Muscle of back (tissue), 11 donors: ENCODE results near the gene NISCH. TPM values are rescaled to one million over a fixed set of nuclear protein-coding genes. Genes with fewer than 3 reads are reported as not detected.

Source experiments
- DNase-seq, 3 donors: peaks; one replicate each; pipeline versions ENCODE4 v3.0.0 to v3.0.0-alpha.2; 2013
- polyA plus RNA-seq, 10 donors: library from polyadenylated mRNA; unstranded; fragments of 120-200 nt; gene quantifications; one replicate each; pipeline ENCODE4 v1.2.1, GENCODE V29; 2013; ENCODE audit not compliant: insufficient read length in 10 of 10

The NISCH gene
- polyA plus RNA-seq, 10 donors = 54.2 to 96.6 (median 64.4) TPM

GRCh38 chr3:52489453-52489852 is 34.0 kb downstream of the NISCH start:
- DNase-seq = no peak

DNA sequence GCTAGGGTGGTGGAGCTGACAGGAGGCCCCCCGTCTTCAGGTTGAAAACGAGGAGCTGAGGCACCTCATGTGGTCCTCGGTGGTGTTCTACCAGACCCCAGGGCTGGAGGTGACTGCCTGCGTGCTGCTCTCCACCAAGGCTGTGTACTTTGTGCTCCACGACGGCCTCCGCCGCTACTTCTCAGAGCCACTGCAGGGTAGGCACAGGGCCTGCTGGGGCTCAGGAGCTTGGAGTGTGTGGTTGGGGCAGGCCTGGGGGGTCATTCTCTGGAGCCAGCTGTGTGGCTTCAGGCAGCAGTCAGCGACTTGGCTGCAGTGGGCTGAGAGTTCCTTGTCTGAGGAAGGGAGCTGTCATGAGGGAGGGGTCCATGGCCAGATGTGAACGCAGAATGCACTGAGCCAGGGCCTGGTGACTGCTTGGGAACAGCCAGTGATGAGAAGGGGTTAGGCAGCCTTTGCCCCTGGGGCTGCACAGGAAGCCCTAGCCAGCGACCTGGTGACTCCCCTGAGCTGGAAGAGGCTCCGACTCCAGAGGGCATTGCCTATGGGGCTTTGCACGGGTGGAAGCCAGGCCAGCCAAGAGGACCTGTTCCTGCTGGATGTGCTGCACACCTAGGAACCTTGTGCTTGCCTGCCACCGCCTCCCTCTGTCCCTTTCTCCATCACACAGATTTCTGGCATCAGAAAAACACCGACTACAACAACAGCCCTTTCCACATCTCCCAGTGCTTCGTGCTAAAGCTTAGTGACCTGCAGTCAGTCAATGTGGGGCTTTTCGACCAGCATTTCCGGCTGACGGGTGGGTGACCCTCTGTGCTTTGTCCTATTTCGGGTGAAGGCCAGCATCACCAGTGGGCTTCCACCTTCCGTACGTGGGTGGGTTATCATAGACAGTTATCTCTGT is 34.9 kb downstream of the NISCH start:
- no peak for DNase-seq

DNA sequence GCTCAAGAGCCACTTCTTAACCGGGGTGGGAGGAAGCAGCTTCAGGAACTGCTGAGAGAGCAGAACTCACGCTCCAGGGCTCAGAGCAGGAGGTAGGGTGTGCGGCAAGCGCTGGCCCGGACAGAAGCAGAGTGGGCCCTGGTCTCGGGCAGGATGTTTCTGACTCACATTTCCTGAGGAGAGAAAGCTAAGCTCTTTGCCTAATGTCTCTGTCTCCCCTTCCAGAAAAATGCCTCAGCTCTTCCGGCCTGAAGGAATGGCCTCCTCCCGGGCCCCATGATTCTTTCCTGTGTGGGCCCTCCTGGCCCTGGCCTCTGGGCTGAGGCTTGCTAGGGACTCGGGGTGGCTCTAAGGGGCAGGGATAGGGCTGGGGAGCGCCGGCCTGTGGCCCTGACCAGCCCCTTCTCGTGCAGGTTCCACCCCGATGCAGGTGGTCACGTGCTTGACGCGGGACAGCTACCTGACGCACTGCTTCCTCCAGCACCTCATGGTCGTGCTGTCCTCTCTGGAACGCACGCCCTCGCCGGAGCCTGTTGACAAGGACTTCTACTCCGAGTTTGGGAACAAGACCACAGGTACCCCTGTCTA is 35.6 kb downstream of the NISCH start:
- DNase-seq = peak in 1 of 3 donors; percentile 39

GRCh38 chr3:52492059-52492458 is 36.7 kb downstream of the NISCH start:
- DNase-seq = no peak

DNA sequence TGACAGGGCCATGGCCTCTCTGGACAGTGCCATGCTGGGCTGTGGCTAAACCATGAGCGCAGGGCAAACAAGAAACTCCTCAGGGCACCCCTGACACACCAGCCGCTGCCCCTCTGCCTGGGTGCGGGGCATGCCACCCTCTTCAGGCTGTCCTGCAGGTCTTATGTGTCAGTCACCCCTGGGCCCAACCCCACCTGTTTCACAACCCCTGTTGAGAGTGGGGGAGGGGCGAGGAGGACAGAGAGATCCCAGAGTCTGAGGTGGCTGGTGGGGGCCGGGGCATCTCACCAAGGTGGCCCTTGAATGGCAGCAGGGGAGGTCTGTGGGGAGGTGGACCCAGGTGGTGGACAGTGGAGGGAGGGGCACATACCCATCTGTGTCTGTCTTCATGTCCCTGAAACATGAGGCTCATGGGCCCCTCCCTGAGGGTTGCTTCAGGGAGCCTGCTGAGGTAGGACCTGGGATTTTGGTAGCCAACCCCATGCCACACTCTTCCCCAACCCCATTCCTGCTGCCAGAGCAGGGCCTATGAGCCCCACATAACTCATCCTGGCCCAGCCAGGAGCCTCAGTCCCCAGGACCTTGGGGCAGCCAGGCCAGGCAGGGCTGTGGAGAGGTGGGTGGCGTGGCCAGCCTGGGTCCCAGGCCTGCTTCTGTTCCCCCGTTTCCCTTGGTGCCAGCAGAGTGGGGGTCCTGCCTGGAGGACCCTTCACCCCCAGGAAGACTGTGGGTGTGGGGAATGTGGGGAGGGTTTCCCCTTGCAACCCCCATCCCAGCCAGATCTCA is 38.0 kb downstream of the NISCH start:
- DNase-seq = no peak

DNA sequence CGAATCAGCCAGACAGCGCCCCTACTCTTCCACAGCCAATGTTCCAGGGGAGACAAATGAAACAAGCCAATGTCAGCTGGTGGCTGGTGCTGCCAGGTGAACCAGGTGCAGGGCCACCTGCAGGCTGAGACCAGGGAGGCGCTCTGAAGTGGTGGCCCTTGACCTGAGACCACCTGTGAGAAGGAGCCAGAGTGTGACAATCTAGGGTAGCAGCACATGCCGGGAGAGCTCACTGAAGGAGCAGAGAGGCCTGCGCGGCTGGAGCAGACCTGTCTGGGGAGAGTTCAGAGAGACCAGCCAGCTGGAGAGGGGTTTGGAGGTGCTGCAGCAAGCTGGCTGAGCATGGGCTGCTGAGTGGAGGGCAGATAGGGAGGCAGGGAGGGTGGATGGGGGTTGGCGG is 39.0 kb downstream of the NISCH start:
- no peak for DNase-seq

- peak in 1 of 3 donors; percentile 51 for DNase-seq
Observed at GRCh38 chr3:52494886-52495495, 39.6 kb downstream of the NISCH start, which contains the start of gene STAB1. Gene STAB1 (plus strand): TSS chr3:52495338. CDS start chr3:52495414, 76 bp downstream.

DNA sequence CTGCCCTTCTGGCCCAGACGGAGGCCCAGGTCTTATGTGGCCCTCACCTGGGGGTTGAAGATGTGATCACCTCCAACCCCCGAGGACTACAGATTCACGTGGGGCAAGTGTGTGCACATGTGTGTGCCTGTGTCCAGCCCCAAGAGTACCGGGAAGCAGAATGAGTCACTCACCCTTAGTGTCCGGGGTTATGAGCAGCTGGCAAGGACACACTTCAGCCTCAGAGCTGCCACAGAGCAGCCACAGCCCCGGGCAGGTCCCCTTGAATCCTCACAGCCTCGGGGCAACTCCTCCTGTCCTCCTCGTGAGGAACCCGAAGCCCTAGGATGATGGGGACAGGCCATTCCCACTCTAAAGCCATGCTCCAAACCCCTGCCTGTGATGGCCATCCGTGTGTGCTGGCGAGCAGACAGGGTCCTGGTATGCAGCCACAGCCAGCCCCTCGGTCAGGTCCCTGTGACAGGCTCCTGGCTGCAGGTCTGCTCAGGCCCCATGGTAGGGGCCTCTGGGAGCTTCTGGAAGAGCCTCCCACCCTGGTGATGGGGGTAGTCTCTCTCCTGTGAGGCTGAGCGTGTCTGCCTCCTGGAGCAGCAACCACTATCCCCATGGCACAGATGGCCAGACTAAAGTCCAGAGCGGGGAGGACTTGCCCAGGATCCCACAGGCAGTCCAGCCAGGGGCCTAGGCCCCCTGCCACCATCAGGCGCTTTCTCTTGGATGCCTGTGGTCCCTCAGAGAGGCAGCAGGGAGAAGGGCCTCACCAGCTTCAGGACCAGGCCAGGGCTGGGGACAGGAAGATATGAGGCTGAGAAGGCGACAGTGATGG is 40.6 kb downstream of the NISCH start:
- no peak for DNase-seq

DNA sequence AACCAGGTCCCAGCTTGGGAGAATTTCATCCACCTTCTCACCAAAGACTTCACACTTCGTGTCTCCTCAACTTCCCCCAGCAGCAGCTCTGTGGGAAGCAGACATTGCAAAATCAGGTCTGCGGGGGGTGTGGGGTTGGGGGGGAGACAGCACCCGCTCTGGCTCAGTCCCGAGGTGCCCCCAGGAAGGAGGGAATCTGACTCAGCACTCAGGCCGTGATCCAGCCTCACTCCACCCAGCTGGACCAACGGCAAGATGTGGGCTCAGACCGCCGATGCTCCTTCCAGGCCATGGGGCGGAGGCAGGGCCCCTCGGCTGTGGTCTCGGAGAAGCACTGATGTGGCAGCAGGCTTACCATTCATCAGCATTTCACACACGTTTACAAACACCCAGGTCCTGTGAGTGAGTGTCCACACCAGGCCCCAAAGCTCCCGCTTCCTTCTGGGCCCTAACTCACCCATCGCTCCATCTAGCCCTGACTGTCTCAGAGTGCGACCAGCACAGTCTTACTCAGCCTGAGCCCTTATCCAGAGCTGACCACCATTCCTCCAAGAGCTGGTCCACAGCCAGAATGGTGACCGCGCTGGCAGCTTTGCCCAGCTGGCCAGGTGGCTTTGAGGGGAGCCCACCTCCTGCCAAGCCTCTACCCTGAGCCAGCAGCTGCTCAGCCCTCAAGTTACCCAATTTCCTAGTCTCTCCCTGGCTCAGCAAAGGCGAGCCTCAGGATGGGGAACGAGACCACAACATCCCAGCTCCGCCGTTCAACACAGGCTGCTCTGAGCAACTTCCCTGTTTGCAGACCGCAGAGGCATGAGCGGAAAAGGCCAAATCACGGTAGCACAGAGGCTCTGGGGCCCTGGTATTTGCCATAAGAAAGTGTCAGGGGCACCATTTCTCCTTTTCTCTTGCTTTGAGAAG is 43.0 kb downstream of the NISCH start:
- peak in 1 of 3 donors; percentile 49 for DNase-seq

GRCh38 chr3:52501046-52501445 is 45.6 kb downstream of the NISCH start:
- no peak for DNase-seq

DNA sequence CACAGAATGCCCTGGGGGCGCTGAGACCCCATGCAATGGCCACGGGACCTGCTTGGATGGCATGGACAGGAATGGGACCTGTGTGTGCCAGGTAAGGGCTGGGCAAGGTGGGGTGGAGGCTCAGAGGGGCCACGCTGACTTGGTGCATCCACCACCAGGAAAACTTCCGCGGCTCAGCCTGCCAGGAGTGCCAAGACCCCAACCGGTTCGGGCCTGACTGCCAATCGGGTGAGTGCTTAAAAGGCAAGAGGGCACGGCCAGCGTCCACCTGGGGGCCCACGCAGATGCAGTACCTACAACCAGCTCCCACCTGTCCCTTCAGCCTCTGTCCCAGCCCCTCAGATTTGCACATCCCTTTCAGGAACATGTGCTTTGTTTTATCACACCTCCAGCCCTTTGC is 46.6 kb downstream of the NISCH start:
- no peak for DNase-seq

GRCh38 chr3:52502808-52503350 is 47.5 kb downstream of the NISCH start:
- no peak for DNase-seq

GRCh38 chr3:52503788-52504424 is 48.5 kb downstream of the NISCH start:
- no peak for DNase-seq

- no peak for DNase-seq
Observed at GRCh38 chr3:52504977-52505376, 49.6 kb downstream of the NISCH start.

DNA sequence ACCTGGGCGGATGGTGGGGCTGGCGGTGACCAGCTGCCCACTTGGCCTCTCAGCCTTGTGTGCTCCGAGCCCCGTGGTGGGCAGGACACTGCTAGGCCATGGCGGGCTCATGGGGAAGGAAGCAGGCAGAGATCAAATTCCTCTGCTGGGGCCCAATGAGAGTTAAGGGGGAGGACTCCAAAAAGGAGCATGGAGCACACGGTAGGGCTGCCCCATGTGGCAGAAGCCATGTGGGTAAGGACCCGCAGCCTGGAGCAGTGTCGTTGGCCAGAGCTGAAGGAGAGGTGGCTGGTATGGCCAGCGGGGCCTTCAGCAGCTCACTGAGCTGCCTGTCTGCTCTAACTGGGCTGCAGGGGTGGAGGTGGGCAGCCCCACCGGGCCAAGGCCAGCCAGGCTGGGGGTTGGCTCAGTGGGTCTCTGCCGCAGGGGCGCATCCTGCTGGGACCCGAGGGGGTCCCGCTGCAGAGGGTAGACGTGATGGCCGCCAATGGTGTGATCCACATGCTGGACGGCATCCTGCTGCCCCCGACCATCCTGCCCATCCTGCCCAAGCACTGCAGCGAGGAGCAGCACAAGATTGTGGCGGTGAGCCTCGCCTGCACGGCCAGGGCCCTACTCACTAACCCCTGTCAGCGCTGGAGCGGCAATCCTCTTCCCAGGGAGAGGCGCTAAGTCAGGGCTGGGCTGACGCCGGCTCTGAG is 51.0 kb downstream of the NISCH start:
- DNase-seq = no peak

DNA sequence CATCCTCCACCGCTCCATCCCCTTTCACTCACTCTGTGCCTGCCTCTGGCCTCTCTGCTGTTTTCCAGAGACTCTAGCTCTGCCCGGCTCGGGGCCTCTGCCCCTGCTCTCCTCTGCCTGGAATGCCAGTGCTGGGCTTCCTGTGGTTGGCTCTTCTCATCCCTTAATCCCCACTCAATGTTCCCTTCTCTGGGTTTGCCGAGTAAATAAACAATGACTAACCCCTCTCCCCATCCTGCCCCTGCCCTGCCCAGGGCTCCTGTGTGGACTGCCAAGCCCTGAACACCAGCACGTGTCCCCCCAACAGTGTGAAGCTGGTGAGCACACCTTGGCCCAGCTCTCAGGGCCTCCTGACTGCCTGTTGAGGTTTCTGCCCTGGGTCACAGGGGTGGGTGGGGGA is 52.0 kb downstream of the NISCH start:
- DNase-seq = no peak

GRCh38 chr3:52509753-52510328 is 54.4 kb downstream of the NISCH start:
- no peak for DNase-seq

- DNase-seq = no peak
Observed at GRCh38 chr3:52511509-52511908, 56.1 kb downstream of the NISCH start.
